HL-60 (cell line): ENCODE results near the gene HOXD8.

ENCODE experiments used
- POLR2AphosphoS5 ChIP-seq: IDR thresholded peaks from 2 replicates; pipeline ENCODE4 v1.6.1; 2012; ENCODE audit warnings: low read depth
- TF ChIP-seq, protein P1 (sequence below): IDR thresholded peaks from one replicate; pipeline ENCODE4 v1.5.1; 2011; ENCODE audit warnings: low read length, control low read depth, inconsistent platforms; ENCODE audit not compliant: insufficient read depth

GRCh38 chr2:176133389-176133788 is 3.9 kb downstream of the HOXD8 start:
- no peak for TF ChIP-seq POLR2AphosphoS5
- TF ChIP-seq, protein P1, sequence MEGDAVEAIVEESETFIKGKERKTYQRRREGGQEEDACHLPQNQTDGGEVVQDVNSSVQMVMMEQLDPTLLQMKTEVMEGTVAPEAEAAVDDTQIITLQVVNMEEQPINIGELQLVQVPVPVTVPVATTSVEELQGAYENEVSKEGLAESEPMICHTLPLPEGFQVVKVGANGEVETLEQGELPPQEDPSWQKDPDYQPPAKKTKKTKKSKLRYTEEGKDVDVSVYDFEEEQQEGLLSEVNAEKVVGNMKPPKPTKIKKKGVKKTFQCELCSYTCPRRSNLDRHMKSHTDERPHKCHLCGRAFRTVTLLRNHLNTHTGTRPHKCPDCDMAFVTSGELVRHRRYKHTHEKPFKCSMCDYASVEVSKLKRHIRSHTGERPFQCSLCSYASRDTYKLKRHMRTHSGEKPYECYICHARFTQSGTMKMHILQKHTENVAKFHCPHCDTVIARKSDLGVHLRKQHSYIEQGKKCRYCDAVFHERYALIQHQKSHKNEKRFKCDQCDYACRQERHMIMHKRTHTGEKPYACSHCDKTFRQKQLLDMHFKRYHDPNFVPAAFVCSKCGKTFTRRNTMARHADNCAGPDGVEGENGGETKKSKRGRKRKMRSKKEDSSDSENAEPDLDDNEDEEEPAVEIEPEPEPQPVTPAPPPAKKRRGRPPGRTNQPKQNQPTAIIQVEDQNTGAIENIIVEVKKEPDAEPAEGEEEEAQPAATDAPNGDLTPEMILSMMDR: no peak
